K562 (cell line): ENCODE results near the gene YIF1A. TPM values are rescaled to one million over a fixed set of nuclear protein-coding genes. Genes with fewer than 3 reads are reported as not detected.

Experiments used
- polyA plus RNA-seq, 8 experiments: library from polyadenylated mRNA; depleted of rRNA in 4 of 8; stranded (reverse) in 5 of 8; unstranded in 3 of 8; fragments of >200 nt; fragmentation: Nextera tagmentation in 2 of 8; fragmentation: Illumina TruSeq in 1 of 8; extraction: Ambion mirVana in 2 of 8; extraction: Trizol in 1 of 8; gene quantifications; 2 replicates each; pipeline versions ENCODE4 v1.2.1 to v1.2.3, GENCODE V29; 2011 to 2014; ENCODE audit warnings: inconsistent platforms in 1 of 8, missing spikeins in 1 of 8
- total RNA-seq, 7 experiments: library from RNA; depleted of rRNA in 6 of 7; stranded (reverse); fragments of >200 nt in 6 of 7; fragmentation: Illumina TruSeq in 2 of 7; extraction: Trizol in 2 of 7; gene quantifications; 2 replicates each; pipeline versions ENCODE4 v1.2.1 to v1.2.3, GENCODE V29; 2011 to 2021; ENCODE audit warnings: low replicate concordance in 1 of 7
- TF ChIP-seq, protein P1 (sequence below): fragments of 200-800 bp; sonication (Bioruptor generic); IDR thresholded peaks from 2 replicates; pipeline ENCODE4 v1.6.1; 2016; ENCODE audit warnings: missing genetic modification characterization, missing compliant biosample characterization

The YIF1A gene
- total and polyA plus RNA-seq, 9 of the 15 experiments (the other 6 are each of a cell fraction or from before 2014, with no cell fraction given), result 8.6 to 121 (median 77.2) TPM

DNA sequence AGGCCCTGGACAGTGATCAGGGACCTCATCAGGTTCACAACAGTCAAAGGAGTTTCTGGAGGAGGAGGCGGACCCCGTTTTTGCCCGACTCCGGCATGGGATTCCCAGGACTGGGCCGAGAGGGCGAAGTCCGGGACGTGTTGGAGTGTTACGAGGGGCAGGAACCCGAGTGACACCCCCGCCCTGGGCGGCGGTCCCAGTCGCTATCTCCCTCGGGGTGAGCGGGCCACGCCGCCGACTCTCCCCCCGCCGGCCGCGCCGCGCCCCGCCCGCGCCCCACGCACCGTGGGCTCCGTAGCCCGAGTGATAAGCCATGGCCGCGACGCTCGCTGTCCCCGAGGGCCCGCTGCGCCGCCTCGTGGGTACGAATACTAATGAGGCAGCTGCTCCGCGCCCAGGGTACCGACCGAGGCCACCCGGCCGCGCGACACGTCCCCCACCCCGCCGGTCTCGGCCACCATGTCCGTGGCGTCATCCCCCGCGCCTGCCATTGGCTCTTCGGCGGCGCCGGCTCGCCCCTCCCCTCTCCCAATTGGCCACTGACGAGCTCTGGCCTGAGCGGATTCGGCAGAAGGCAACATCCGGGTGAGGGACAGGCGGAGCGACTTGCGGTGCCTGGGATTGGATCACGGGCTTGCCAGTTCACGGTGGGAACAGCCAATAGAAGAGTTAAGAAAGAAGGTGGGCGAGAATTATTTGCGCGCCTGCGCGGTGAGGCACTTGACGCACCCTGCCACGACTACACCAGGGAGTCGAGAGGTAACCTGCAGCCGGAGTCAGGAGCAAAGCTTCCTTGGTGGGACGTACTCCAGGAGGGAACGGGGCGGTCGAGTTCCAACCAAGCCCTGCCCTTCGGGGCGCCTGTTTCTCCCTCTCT is at the start of gene YIF1A (continued):
- TF ChIP-seq, protein P1, sequence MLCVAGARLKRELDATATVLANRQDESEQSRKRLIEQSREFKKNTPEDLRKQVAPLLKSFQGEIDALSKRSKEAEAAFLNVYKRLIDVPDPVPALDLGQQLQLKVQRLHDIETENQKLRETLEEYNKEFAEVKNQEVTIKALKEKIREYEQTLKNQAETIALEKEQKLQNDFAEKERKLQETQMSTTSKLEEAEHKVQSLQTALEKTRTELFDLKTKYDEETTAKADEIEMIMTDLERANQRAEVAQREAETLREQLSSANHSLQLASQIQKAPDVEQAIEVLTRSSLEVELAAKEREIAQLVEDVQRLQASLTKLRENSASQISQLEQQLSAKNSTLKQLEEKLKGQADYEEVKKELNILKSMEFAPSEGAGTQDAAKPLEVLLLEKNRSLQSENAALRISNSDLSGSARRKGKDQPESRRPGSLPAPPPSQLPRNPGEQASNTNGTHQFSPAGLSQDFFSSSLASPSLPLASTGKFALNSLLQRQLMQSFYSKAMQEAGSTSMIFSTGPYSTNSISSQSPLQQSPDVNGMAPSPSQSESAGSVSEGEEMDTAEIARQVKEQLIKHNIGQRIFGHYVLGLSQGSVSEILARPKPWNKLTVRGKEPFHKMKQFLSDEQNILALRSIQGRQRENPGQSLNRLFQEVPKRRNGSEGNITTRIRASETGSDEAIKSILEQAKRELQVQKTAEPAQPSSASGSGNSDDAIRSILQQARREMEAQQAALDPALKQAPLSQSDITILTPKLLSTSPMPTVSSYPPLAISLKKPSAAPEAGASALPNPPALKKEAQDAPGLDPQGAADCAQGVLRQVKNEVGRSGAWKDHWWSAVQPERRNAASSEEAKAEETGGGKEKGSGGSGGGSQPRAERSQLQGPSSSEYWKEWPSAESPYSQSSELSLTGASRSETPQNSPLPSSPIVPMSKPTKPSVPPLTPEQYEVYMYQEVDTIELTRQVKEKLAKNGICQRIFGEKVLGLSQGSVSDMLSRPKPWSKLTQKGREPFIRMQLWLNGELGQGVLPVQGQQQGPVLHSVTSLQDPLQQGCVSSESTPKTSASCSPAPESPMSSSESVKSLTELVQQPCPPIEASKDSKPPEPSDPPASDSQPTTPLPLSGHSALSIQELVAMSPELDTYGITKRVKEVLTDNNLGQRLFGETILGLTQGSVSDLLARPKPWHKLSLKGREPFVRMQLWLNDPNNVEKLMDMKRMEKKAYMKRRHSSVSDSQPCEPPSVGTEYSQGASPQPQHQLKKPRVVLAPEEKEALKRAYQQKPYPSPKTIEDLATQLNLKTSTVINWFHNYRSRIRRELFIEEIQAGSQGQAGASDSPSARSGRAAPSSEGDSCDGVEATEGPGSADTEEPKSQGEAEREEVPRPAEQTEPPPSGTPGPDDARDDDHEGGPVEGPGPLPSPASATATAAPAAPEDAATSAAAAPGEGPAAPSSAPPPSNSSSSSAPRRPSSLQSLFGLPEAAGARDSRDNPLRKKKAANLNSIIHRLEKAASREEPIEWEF (CRISPR knock-in tag), result no peak
